ENCODE measurements around the gene C19orf33.

DNA sequence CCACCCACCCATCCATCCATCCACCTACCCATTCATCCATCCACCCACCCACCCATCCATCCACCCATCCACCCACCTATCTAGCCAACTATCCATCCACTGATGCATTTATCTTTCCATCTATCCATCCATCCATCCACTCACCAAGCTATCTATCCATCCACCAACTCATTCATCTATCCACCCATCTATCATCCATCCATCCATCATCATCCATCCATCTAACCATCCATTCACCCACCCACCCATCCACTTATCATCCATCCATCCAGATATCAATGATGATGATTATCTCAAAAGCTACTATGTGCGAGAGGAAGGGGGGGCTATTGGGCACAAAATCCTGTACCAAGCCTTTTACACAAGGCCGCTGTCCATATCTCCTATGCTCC, 6.2 kb downstream of the C19orf33 start:
- TF ChIP-seq, protein P1, sequence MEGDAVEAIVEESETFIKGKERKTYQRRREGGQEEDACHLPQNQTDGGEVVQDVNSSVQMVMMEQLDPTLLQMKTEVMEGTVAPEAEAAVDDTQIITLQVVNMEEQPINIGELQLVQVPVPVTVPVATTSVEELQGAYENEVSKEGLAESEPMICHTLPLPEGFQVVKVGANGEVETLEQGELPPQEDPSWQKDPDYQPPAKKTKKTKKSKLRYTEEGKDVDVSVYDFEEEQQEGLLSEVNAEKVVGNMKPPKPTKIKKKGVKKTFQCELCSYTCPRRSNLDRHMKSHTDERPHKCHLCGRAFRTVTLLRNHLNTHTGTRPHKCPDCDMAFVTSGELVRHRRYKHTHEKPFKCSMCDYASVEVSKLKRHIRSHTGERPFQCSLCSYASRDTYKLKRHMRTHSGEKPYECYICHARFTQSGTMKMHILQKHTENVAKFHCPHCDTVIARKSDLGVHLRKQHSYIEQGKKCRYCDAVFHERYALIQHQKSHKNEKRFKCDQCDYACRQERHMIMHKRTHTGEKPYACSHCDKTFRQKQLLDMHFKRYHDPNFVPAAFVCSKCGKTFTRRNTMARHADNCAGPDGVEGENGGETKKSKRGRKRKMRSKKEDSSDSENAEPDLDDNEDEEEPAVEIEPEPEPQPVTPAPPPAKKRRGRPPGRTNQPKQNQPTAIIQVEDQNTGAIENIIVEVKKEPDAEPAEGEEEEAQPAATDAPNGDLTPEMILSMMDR (IDR thresholded peaks at IDR 0.05 in 8 of 11, conservative IDR thresholded peaks at IDR 0.05 in 3 of 11) = no peak
- no peak for TF ChIP-seq POLR2AphosphoS5 (IDR thresholded peaks at IDR 0.05)

Measured in spleen (tissue), 7 donors.